Measurements from ENCODE around the gene BCAP31.

DNA sequence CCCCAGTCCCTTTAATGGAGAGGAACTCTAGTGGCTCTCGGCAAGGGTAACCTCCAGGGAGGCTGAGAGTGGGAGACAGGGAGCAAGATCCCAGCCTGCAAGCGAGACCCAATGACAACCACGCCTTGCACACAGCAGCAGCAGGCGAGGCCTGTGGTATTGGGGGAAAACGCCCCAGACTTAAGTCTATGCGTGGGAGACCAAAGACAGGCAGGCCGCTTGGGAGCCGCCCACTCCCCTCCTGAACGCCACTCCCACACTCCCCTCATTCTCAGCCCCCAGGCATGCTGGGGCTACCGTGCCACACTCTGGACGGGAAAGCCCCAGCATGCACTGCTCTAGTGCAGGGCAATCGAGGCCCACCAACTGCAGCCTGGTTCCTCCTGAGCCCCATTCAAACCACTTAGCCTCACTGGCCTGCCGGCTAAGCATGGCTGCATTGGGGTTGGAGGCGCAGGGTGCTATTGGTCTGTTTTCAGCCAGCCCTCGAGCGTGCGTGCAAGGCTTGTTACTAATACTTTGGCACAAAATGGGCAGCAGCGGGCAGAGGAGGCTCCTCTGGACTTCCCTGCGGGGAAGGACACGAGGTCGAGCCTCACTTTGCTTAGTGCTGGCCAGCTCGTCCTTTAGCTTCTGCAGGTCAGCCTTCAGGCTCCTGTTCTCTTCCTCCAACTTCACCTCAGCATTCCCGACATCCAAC is 21.7 kb downstream of the BCAP31 start:
- TF ChIP-seq, protein P1, sequence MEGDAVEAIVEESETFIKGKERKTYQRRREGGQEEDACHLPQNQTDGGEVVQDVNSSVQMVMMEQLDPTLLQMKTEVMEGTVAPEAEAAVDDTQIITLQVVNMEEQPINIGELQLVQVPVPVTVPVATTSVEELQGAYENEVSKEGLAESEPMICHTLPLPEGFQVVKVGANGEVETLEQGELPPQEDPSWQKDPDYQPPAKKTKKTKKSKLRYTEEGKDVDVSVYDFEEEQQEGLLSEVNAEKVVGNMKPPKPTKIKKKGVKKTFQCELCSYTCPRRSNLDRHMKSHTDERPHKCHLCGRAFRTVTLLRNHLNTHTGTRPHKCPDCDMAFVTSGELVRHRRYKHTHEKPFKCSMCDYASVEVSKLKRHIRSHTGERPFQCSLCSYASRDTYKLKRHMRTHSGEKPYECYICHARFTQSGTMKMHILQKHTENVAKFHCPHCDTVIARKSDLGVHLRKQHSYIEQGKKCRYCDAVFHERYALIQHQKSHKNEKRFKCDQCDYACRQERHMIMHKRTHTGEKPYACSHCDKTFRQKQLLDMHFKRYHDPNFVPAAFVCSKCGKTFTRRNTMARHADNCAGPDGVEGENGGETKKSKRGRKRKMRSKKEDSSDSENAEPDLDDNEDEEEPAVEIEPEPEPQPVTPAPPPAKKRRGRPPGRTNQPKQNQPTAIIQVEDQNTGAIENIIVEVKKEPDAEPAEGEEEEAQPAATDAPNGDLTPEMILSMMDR (conservative IDR thresholded peaks at IDR 0.05): no peak
- no peak for TF ChIP-seq EZH2 (IDR thresholded peaks at IDR 0.05; ENCODE audit: low read depth)
